Activated CD4-positive, CD25-positive, alpha-beta regulatory T cell (primary cell): Measurements from ENCODE around the gene FBN3.
A peak's percentile ranks its signal among the peaks of the same experiment; 100 is the strongest.
"Not testable (repeated sequence)": the region's sequence is repeated elsewhere in the genome, so short reads cannot be mapped to it uniquely, and the experiment has no call there.

Source experiments
- DNase-seq, 4 experiments: peaks; one replicate each; lab custom pipeline; 2025; lab: John Stamatoyannopoulos, UW

FBN3 gene

DNA sequence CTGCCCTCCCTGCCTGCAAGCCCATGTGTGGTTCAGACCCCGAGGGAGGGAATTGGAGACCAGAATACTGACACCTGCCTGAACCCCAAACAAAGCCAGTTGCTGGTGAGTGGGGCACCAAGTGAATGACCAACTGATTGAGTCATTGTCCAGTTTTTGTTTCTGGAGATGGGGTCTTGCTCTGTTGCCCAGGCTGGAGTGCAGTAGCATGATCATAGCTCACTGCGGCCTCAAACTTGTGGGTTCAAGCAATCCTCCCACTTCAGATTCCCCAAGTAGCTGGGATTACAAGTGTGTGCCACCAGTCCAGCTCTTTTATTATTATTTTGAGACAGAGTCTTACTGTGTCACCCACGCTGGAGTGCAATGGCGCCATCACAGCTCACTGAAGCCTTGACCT, 92.9 kb downstream of the FBN3 start:
- DNase-seq: no peak

DNA sequence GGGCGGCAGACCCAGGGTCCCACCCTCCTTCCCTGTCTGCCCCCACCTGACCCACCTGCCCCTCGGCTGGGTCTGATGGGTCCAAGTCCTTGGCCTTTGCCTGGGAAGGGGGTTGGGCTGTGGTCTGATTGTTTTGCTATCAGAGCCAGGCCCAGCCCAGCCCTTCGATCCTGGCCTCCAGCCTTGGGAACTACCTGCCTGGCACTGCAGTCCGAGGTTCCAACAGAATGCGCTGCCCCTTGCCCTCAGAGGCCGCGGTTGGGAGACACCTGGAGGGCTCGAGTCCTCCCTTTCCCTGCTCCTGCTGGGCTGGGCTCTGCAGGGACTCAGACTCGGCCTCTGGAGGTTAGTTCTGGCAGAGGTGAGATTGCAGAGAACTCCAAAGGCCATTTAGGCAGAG, 95.2 kb downstream of the FBN3 start:
- no peak for DNase-seq

DNA sequence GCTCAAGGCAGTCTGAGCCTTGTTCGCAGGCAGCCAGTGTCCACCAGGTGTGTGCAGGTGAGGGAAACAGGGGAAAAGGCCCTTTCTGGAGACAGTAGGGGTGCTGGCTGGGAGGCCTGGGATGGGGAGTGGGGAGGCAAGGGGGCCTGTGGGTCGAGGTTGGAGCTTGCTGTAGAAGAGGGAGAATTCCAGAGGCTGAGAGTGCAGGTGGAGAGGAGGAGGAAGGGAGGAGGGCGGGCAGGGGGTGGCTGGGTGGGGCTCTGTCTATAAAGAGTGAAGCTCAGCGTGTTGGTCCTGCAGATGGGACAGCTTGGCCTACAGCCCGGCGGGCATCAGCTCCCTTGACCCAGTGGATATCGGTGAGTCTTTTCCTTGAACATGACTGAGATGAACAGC, 96.9 kb downstream of the FBN3 start, which contains the start of gene CCL25:
Gene CCL25 (plus strand): TSS at position 297 of the 396 bp plus-strand sequence. CDS start 290 bp downstream, outside the sequence.
- DNase-seq: no peak

DNA sequence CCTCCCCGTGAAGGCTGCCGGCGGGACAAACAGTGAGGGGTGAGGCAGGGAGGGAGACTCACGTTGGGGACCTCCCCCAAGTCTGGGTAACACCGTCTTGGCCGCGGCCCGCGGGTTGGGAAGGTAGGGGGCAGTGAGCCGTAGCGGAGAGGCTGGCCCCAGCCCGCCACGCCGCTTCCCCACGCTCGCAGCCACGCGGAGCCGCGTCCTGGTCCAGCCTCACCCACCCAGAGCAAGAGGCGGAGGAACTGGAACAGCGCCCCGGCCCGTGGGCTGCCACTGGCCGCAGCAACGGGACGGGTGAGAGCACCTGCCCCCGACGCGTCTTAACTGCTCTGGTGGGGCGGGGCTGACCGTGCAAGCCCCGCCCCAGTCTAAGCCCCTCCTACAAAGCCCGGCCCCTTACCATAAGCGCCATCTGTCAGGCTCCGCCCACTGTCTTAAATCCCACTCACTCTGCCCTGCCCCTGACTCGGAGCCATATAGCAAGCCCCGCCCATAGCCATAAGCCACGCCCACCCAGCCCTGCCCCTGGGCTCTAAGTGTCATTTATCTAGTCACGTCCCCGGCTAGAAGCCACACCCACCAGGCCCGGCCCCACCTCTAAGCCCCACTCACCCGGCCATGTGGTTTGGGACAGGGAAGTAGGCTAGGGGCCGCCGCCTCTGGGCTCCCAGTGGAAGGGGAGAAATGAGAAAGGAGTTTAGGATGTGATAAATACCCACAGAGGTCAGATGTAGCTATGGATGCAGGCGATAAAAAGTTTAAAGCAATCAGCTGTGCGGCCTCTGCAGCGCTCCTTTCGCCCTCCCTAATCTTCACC, 98.9 kb downstream of the FBN3 start:
- peak; percentile 57 to 80 (median 60) for DNase-seq

DNA sequence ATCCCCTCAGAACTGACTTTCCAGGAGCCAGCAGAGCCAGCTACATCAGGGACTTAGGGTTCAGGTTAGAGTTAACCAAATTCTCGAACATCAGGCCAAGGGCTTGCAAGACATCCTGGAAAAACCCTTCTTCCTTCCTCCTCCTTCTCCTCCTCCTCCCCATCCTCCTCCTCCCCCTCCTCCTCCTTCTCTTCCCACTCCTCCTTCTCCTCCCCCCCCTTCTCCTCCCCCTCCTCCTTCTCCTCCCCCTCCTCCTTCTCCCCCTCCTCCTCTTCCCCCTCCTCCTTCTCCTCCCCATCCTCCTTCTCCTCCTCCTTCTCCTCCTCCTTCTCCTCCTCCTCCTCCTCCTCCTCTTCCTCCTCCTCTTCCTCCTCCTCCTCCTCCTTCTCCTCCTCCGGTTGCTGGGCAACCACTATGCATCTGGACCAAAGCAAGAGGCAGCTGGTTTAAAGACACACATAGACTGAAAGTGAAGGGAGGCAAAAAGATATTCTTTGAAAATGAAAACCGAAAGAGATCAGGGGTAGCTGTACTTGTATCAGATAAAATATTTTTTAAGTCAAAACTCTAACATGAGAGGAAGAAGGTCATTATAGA, 102.7 kb downstream of the FBN3 start:
- DNase-seq: no peak

DNA sequence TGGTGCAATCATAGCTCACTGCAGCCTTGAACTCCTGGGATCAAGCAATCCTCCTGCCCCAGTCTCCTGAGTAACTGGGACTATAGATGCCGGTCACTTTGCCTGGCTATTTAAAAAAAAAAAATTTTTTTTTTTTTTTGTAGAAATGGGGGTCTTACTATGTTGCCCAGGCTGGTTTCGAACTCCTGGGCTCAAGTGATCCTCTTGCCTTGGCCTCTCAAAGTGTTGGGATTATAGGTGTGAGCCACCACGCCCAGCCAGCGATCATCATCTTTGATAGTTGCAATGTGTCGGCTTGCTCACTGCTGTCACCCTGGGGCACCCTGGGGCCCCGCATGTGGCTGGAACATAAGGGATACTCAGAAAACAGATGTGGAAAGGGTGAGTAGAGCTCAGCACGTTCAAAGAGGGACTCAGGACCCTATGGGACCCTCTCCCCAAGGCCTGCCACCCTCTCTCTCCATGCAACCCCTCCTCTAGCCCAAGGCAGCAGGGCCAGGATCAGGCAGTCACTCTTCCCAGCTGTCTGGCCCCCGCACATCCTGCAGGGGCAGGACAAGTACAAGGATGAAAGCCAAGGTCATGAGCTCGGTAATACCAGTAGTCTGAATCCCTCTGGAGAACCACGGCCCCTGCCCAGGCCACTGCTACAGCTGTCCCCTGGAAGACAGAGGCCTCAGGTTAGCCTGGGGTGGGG, 103.4 kb downstream of the FBN3 start:
- no peak for DNase-seq

DNA sequence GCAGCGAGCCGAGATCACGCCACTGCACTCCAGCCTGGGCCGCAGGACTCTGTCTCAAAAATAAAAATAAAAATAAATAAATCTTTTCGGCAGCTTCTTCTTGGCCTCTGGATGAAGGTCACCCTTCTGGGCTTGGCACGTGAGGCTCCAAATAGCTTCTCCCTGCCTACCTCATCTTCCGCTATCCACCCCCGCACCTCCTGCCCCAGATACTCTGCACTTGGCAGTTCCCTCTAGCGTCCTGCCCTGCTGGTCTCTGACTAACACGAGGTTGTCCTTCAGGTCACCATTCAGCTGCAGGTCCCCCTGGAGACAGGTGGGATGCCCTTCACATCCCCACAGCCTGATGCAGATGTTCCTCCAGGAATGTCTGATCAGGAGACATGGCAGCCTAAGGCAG, 105.4 kb downstream of the FBN3 start:
- DNase-seq: no peak

DNA sequence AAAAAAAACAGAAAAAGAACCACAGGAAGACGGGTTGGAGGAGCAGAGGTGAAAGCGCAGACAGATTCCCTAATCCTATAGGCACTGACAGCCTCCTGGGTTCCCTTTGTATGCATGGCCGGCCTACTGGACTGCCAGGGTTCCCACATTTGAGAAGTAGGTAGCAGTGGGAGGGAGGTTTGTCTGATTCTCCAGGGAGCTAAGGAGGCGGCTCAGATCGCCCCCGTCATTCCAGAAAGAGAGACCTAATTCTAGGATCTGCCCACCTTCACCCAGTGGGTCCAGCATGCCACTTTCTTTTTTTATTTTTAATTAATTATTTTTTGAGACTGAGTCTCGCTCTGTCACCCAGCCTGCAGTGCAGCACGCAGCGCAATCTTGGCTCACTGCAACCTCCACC, 106.5 kb downstream of the FBN3 start:
- no peak for DNase-seq

DNA sequence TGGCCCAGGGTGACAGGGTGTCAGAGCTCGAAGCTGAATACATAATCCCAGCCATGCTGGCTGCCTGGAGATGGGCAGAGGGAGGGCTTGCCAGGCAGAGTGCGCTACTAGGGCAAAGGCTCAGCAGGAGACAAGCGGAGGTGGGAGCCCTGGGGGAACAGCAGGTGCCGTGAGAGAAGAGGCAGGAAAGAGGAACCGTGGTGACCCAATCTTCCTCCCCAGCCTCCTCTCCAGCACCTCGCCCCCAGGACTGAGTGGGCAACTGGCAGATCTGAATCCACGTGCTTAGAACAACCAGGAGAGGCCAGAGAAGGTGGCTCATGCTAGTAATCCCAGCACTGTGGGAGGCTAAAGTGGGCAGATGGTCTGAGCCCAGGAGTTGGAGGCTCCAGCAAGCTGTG, 107.9 kb downstream of the FBN3 start:
- DNase-seq: no peak

DNA sequence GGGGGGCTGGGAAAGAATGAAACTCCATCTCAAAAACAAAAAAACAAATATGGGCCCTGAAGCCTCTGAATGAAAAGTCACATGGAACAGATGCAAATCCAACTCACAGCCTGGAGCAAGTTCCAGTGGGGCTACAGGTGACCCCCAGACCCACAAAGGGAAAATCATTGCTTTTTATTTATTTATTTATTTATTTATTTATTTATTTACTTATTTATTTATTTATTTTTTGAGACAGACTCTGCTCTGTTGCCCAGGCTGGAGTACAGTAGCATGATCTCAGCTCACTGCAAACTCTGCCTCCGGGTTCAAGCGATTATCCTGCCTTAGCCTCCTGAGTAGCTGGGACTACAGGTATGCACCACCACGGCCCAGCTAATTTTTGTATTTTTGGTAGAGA, 110.2 kb downstream of the FBN3 start:
- DNase-seq: no peak

DNA sequence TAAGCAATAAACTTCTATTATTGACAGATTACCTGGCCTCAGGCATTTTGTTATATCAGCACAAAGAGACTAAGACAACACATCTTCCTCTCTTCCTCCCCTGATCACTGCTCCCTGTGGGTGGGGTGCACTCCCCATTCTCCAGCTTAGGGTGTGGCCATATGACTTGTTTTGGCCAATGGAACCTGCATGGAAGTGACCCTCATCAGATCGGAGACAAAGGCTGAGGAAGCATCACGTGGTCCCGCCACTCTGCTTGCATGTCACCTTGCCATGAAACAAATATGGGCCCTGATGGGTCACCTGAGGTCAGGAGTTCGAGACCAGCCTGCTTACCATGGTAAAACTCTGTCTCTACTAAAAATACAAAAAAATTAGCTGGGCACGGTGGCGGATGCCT, 110.6 kb downstream of the FBN3 start:
- DNase-seq: no peak

DNA sequence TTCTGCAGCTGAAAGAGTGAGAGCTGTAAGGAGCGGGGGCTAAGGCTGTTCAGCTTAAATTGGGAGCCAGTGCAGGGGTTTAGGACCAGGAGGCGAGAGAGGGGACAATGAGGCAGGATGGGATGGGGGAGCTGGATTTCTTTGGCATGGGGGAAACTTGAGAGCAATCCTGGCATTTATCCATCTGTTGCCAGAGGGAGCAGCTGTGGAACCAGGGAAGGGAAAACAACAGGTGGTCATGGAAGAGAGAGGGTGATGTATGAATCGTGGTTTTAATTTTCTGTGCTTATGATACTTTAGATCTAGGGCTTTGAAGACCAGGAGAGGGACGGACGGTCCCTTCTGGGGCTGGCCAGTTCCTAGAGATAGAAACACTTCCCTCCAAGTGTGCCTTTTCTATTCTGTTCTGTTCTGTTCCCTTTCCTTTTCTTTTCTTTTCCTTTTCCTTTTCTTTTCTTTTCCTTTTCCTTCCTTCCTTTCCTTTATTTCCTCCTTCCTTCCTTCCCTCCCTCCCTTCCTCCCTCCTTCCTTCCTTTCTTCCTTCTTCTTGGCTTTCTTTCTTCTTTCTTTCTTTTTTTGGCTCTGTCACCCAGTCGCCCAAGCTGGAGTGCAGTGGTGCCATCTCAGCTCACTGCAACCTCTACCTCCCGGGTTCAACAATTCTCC, 112.8 kb downstream of the FBN3 start:
- DNase-seq: no peak

DNA sequence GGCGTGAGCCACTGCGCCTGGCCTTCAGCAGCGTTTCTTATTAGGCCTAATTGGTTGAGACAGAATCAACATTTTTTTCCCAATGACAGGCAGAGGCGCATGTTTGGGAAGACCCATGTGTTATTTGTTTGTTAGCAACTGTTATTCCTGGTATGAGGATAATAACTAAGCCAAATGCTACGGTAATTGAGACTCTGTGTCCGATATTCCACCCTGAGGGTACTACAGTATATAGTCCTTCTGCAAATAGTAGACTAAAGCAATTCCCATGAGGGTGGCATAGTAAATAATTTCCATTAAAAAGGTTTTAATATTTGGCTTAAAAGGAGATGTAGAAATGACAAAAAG, 115.2 kb downstream of the FBN3 start:
- no peak for DNase-seq

DNA sequence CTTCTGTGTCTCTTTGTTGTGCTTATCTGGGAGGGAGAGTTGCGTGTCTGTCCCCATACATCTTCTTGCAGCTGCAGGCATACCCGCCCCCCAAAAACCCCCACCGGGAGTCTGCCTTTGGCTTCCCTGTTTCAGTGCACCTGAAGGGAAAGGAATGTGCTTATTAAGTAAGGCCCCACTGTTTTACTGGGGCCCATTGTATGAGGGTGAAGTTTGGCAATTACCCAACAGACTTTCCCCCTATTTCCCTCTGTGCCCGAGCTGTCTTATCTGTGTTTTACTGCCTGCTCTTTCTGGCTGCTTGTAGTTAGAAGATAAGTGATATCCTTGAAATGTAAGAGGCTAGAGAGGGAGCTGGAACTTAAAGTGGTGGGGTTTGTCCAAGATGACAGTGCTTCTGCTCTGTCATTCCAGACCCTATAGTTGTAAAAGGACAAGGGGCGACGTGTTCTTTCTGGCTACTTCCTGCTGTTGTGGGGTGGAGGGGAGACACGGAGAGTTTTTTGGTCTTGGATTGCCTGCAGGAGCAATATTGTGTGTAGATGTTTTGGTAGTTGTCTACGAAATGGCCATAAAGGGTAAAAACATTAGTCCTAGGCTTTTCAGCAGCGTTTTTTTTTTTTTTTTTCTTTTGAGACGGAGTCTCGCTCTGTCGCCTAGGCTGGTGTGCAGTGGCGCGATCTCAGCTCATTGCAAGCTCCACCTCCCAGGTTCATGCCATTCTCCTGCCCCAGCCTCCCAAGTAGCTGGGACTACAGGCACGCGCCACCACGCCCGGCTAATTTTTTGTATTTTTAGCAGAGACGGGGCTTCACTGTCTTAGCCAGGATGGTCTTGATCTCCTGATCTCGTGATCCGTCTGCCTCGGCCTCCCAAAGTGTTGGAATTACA, 115.9 kb downstream of the FBN3 start:
- DNase-seq: not testable (repeated sequence)

DNA sequence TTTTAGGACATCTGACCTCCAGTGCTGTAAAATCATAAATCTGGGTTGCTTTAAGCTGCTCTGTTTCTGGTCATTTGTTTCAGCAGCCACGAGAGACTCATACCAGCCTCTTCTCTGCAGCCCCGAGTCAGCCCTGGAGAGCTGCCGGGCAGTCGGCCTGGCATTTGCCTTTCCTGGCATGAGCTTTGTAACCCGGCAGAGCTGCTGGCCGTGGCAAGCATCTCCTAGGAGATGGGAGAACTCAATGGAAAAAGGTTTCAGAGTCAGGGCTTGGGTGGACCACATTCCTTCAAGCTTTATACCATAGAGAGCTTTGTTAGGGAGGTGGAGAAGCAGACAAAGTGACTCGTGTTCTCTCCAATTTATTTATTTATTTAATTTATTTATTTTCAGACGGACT, 118.4 kb downstream of the FBN3 start:
- DNase-seq: no peak

DNA sequence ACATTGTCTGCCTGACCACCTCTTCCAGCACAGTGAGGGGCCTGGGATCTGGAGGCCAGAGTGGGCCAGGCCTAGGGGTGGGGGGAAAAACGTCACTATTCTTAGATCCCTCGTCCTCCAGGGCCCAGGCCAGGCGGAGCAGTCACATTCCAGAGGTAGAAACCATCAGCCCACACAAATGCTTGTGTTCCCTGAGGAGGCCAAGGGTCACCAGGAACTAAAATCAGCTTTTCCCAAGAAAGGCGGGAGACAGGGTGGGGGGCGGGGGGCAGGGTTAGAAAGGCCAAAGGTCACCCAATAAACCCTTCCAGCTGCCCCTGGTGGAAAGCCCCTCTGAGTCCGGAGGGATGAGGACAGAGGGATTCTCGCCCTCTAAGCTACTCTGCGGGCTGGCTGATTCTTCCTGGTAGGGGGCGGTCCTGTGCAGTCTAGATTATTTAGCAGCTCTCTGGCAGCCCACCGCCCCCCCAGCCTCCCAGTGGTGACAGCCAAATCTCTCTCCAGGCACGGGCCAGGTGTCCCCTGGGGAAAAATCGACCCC, 120.4 kb downstream of the FBN3 start:
- no peak for DNase-seq

DNA sequence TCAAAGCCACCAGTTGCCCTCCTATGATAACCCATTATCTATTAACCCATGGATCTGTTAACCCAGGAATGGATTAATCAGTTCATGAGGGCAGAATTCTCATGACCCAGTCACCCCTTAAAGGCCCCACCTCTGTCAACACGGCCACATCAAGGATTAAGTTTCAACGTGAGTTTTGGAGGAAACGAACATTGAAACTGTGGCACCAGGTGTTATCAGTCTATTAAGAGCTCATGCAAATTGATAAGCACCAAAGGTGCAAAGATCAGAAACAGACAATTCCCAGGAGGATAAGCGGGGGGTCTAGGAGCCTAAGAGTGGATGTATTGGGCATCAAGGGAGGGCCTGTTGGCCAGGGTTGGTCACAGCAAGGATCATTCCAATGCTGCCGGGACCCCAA, 124.1 kb downstream of the FBN3 start:
- DNase-seq: no peak

DNA sequence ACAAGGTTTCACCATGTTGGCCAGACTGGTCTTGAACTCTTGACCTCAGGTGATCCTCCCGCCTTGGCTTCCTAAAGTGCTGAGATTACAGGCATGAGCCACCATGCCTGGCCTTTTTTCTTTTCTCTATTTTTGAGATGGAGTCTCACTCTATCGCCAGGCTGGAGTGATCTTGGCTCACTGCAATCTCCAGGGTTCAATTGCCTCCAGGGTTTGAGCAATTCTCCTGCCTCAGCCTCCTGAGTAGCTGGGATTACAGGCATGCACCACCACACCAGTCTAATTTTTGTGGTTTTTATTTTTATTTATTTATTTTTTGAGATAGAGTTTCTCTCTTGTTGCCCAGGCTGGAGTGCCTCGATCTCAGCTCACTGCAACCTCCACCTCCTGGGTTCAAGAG, 125.1 kb downstream of the FBN3 start:
- not testable (repeated sequence) for DNase-seq

DNA sequence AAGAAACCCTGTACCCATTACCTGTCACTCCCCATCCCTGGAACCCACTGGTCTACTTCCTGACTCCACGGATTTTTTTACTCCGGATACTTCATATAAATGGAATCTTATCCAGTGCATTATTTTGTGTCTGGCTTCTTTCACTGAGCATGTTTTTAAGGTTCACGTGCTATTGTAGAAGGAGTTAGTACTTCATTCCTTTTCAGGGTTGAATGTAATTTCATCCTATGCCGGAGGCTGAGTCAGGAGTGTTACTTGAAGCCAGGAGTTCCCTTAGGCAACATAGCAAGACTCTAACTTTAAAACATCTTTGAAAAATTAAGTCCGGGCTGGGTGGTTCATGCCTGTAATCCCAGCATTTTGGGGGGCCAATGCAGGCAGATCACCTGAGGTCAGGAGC, 126.0 kb downstream of the FBN3 start:
- no peak for DNase-seq

DNA sequence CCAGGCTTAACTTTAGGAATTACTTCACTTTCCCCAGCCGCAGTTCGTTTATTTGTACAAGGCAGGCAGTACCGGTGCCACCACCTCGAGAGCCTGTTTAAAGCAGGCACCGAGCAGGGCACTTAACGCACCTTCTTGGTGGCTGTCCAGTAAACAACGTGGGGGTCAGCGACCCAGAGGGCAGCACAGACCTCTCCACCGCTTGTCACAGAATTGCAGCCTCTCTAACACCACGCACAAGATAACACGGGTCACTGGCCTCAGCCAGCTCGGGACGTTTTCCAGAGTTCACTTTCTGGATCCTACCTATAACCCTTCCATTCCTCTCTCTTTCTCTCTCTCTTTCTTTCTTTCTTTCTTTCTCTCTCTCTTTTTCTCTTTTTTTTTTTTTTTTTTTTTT, 127.1 kb downstream of the FBN3 start:
- no peak for DNase-seq

DNA sequence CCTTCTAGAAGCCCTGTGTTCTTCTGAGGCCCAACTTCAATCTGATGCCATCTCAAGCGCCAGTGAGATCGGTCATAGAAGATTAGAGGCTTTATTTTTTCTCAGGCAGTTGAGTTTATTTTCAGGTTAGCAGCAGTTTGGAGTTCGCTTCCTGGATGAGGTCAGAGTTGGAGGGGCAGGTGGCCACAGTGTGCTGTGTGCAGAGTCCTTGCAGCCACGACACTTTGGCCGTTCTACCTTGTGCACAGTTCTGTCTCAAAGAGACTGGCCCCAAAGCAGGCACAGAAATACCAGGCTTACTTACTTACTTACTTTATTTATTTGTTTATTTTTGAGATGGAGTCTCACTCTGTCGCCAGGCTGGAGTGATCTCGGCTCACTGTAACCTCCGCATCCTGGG, 128.0 kb downstream of the FBN3 start:
- no peak for DNase-seq
